Subcutaneous adipose tissue (tissue), 4 donors: ENCODE data around the gene FIS1. TPM values are rescaled to one million over a fixed set of nuclear protein-coding genes. Genes with fewer than 3 reads are reported as not detected.

Experiments used
- CTCF ChIP-seq: fragments of 450-650 bp; IDR thresholded peaks from one replicate; pipeline ENCODE4 v1.5.1; 2016; ENCODE audit warnings: low read depth, mild to moderate bottlenecking, control low read depth, antibody characterized with exemption, moderate library complexity
- total RNA-seq, 4 donors: library from RNA; depleted of rRNA; stranded (reverse); fragments of >200 nt; gene quantifications; one replicate each; pipeline ENCODE4 v1.1.0, GENCODE V29; 2016

The FIS1 gene
- total RNA-seq, 4 donors from 2014 or later: 193 to 369 (median 258) TPM

GRCh38 chr7:101216860-101217387 lies 28.0 kb downstream of the FIS1 start:
- no peak for TF ChIP-seq CTCF

GRCh38 chr7:101216001-101216859 lies 28.7 kb downstream of the FIS1 start:
- TF ChIP-seq CTCF: no peak

- no peak for TF ChIP-seq CTCF
Measured at GRCh38 chr7:101212014-101212413, 32.9 kb downstream of the FIS1 start.

- TF ChIP-seq CTCF: no peak
Measured at GRCh38 chr7:101211501-101211900, 33.4 kb downstream of the FIS1 start.

- TF ChIP-seq CTCF: no peak
Measured at GRCh38 chr7:101210143-101210542, 34.7 kb downstream of the FIS1 start.

DNA sequence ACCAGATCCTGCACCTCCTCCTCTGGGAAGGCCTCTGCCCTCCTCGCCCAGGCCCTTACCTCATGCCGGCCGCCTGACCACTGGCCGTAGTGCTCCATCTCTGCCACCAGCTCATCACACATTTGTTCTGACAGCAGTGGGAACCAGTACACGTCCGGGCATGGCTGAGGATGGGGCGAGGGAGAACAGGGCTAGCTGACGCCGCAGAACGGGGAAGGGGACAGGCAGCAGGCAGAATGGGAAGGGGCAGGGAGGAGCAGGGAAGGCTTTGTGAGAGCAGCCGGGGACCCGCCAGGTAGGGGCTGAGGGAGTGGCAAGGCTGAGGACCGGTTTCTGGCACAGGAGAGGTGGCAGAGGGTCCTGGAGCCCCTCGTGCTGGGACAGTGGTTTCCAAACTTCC lies 36.1 kb downstream of the FIS1 start:
- no peak for TF ChIP-seq CTCF

GRCh38 chr7:101207459-101207858 lies 37.4 kb downstream of the FIS1 start:
- TF ChIP-seq CTCF: no peak
